ENCODE results near the gene DGKB.

Gene DGKB

GRCh38 chr7:14859267-14859666, 43.3 kb downstream of the DGKB start:
- DNase-seq (ENCODE audit: low spot score), result no peak

GRCh38 chr7:14858866-14859265, 43.7 kb downstream of the DGKB start:
- no peak for DNase-seq (ENCODE audit: low spot score)

- DNase-seq (ENCODE audit: low spot score), result no peak
Measured at GRCh38 chr7:14858410-14858809, 44.1 kb downstream of the DGKB start.

- no peak for DNase-seq (ENCODE audit: low spot score)
Measured at GRCh38 chr7:14855033-14855794, 47.3 kb downstream of the DGKB start.

GRCh38 chr7:14854471-14854870, 48.1 kb downstream of the DGKB start:
- DNase-seq (ENCODE audit: low spot score), result no peak

- no peak for DNase-seq (ENCODE audit: low spot score)
Measured at GRCh38 chr7:14851610-14852009, 50.9 kb downstream of the DGKB start.

GRCh38 chr7:14850039-14850438, 52.5 kb downstream of the DGKB start:
- no peak for DNase-seq (ENCODE audit: low spot score)

GRCh38 chr7:14846405-14846804, 56.1 kb downstream of the DGKB start:
- no peak for DNase-seq (ENCODE audit: low spot score)

GRCh38 chr7:14843755-14844154, 58.8 kb downstream of the DGKB start:
- no peak for DNase-seq (ENCODE audit: low spot score)

GRCh38 chr7:14842523-14842922, 60.0 kb downstream of the DGKB start:
- DNase-seq (ENCODE audit: low spot score), result no peak

GRCh38 chr7:14841869-14842268, 60.7 kb downstream of the DGKB start:
- DNase-seq (ENCODE audit: low spot score), result no peak

- DNase-seq (ENCODE audit: low spot score), result no peak
Measured at GRCh38 chr7:14841086-14841485, 61.5 kb downstream of the DGKB start.

- DNase-seq (ENCODE audit: low spot score), result no peak
Measured at GRCh38 chr7:14839307-14839706, 63.2 kb downstream of the DGKB start.

- no peak for DNase-seq (ENCODE audit: low spot score)
Measured at GRCh38 chr7:14837216-14837615, 65.3 kb downstream of the DGKB start.

GRCh38 chr7:14836571-14837189, 65.9 kb downstream of the DGKB start:
- no peak for DNase-seq (ENCODE audit: low spot score)

GRCh38 chr7:14836006-14836405, 66.5 kb downstream of the DGKB start:
- DNase-seq (ENCODE audit: low spot score), result no peak

- DNase-seq (ENCODE audit: low spot score), result no peak
Measured at GRCh38 chr7:14835384-14835783, 67.2 kb downstream of the DGKB start.

GRCh38 chr7:14834883-14835282, 67.7 kb downstream of the DGKB start:
- DNase-seq (ENCODE audit: low spot score), result no peak

GRCh38 chr7:14834456-14834855, 68.1 kb downstream of the DGKB start:
- no peak for DNase-seq (ENCODE audit: low spot score)

- DNase-seq (ENCODE audit: low spot score), result no peak
Measured at GRCh38 chr7:14833707-14834106, 68.8 kb downstream of the DGKB start.

- no peak for DNase-seq (ENCODE audit: low spot score)
Measured at GRCh38 chr7:14828053-14828452, 74.5 kb downstream of the DGKB start.

GRCh38 chr7:14826426-14826825, 76.1 kb downstream of the DGKB start:
- no peak for DNase-seq (ENCODE audit: low spot score)

- DNase-seq (ENCODE audit: low spot score), result no peak
Measured at GRCh38 chr7:14825912-14826311, 76.6 kb downstream of the DGKB start.

GRCh38 chr7:14822481-14822854, 80.1 kb downstream of the DGKB start:
- DNase-seq (ENCODE audit: low spot score), result no peak

All from HuH-7.5 (cell line).